Astrocyte of the cerebellum (primary cell): ENCODE results near the gene PRKCA.

ENCODE experiments used
- DNase-seq: peaks from one replicate; pipeline ENCODE4 v3.0.0-alpha.2; 2011; ENCODE audit warnings: low read depth
- H3K4me3 ChIP-seq: 2 replicates; pipeline ENCODE4 v1.5.1; 2011; ENCODE audit warnings: mild to moderate bottlenecking, low read depth, low read length, moderate library complexity
- CTCF ChIP-seq: IDR thresholded peaks from 2 replicates; pipeline ENCODE4 v1.5.1; 2012; ENCODE audit warnings: low read length, low read depth, moderate library complexity, mild to moderate bottlenecking; ENCODE audit errors: missing control alignments
- in situ Hi-C: cut with HindIII; loops from 2 replicates; pipeline ENCODE4 v1.10.0; 2017; ENCODE audit warnings: low sequenced_read_pairs

The PRKCA gene

GRCh38 chr17:66413559-66414520, 111.4 kb downstream of the PRKCA start:
- no peak overlapping the region for H3K4me3 ChIP-seq
- TF ChIP-seq CTCF = no peak
- in situ Hi-C loops = no loop called here
- DNase-seq = no peak

GRCh38 chr17:66414561-66415175, 112.3 kb downstream of the PRKCA start:
- H3K4me3 ChIP-seq = no peak overlapping the region
- in situ Hi-C loops = loop anchor here (5.0 kb wide), 1 partner anchor 77 kb away; no protein-coding TSS in a partner anchor
- no peak for TF ChIP-seq CTCF
- no peak for DNase-seq

- H3K4me3 ChIP-seq = no peak overlapping the region
- in situ Hi-C loops = loop anchor here (5.0 kb wide), 1 partner anchor 78 kb away; no protein-coding TSS in a partner anchor
- no peak for DNase-seq
- no peak for TF ChIP-seq CTCF
These were observed 113.2 kb downstream of the PRKCA start for GRCh38 chr17:66415366-66416206.

GRCh38 chr17:66416207-66416940, 114.0 kb downstream of the PRKCA start:
- no peak for DNase-seq
- in situ Hi-C loops = loop anchor here (5.0 kb wide), 1 partner anchor 79 kb away; no protein-coding TSS in a partner anchor
- H3K4me3 ChIP-seq = no peak overlapping the region
- TF ChIP-seq CTCF = no peak

GRCh38 chr17:66417300-66417719, 114.9 kb downstream of the PRKCA start:
- no peak for DNase-seq
- H3K4me3 ChIP-seq = no peak overlapping the region
- in situ Hi-C loops = loop anchor here (5.0 kb wide), 1 partner anchor 80 kb away; no protein-coding TSS in a partner anchor
- no peak for TF ChIP-seq CTCF
